HepG2 (cell line): ENCODE results near the gene RAN. TPM values are rescaled to one million over a fixed set of nuclear protein-coding genes. Genes with fewer than 3 reads are reported as not detected.

Source experiments
- ATAC-seq: fragments of 200-7000 bp; cut with Tn5 transposase; 3 replicates; pipeline ENCODE4 v1.9.1; 2020; ENCODE audit warnings: mild to moderate bottlenecking, moderate library complexity
- BruUV-seq: library from RNA; stranded (reverse); fragments of 400-500 nt; replicated peaks from 2 replicates; lab custom pipeline; 2021; lab: Mats Ljungman, UMichigan
- CTCF ChIA-PET: fragments of 300-600 bp; formaldehyde crosslinking; extraction: SDS; loops from one replicate; lab custom pipeline; 2021; ENCODE audit warnings: low total read pairs, inconsistent platforms, low intra/inter-chr PET ratio; lab: Yijun Ruan, JAX
- POLR2A ChIA-PET: fragments of 350-600 bp; sonication (Branson Sonifier 250); formaldehyde crosslinking; loops from one replicate; lab custom pipeline; 2020; ENCODE audit warnings: antibody characterized with exemption, inconsistent platforms; lab: Yijun Ruan, JAX
- DNase-seq: peaks from one replicate; pipeline ENCODE4 v3.0.0-alpha.2; 2015; ENCODE audit warnings: low spot score
- FAIRE-seq: peaks from 3 replicates; lab custom pipeline; 2011; peaks lifted over from hg19 to GRCh38; lab: Jason Lieb, UNC
- H2AFZ ChIP-seq: one replicate; pipeline ENCODE4 v1.6.1; 2011; ENCODE audit warnings: low read length, inconsistent platforms
- H3K27ac ChIP-seq: fragments of 300-600 bp; 3 replicates; pipeline ENCODE4 v1.8.0; 2011; ENCODE audit warnings: mixed run types, mild to moderate bottlenecking, mixed read lengths, low read length, inconsistent platforms; ENCODE audit not compliant: insufficient read depth; ENCODE audit errors: extremely low read length
- H3K27me3 ChIP-seq, 2 experiments: fragments of 200-600 bp in 1 of 2; 2 replicates in 1 of 2; 3 replicates in 1 of 2; pipeline versions ENCODE4 v1.6.0 to v1.8.0; 2011; ENCODE audit warnings: low read length in 2 of 2, mild to moderate bottlenecking in 2 of 2, moderate library complexity in 2 of 2, inconsistent platforms in 1 of 2; ENCODE audit not compliant: insufficient read depth in 2 of 2, control insufficient read depth in 1 of 2
- H3K36me3 ChIP-seq, 2 experiments: fragments of 200-600 bp in 1 of 2; replicated peaks in 1 of 2; 2 replicates in 1 of 2; 3 replicates in 1 of 2; pipeline versions ENCODE4 v1.5.1 to v1.8.0; 2011; ENCODE audit warnings: low read length in 2 of 2, inconsistent platforms in 1 of 2; ENCODE audit not compliant: insufficient read depth in 2 of 2, control insufficient read depth in 1 of 2
- H3K4me1 ChIP-seq: 2 replicates; pipeline ENCODE4 v1.5.1; 2012; ENCODE audit warnings: low read length, inconsistent platforms; ENCODE audit not compliant: insufficient read depth
- H3K4me2 ChIP-seq: 2 replicates; pipeline ENCODE4 v1.6.0; 2011; ENCODE audit warnings: low read depth, low read length, inconsistent platforms
- H3K4me3 ChIP-seq, 3 experiments: fragments of 200-600 bp in 1 of 3; sonication (generic), shearing (Covaris generic) in 1 of 3; replicated peaks in 1 of 3; 2 replicates each; pipeline ENCODE4 v1.5.1; 2011 to 2016; ENCODE audit warnings: low read length in 3 of 3, inconsistent platforms in 2 of 3, low read depth in 2 of 3, mild to moderate bottlenecking in 2 of 3, control low read depth in 1 of 3, mixed read lengths in 1 of 3; ENCODE audit not compliant: insufficient read depth in 1 of 3
- H3K79me2 ChIP-seq: one replicate; pipeline ENCODE4 v1.6.1; 2011; ENCODE audit warnings: low read length, inconsistent platforms; ENCODE audit not compliant: insufficient read depth
- H3K9ac ChIP-seq: 2 replicates; pipeline ENCODE4 v1.6.0; 2011; ENCODE audit warnings: mild to moderate bottlenecking, low read depth, low read length, inconsistent platforms; ENCODE audit not compliant: insufficient read depth
- H3K9me3 ChIP-seq: 2 replicates; pipeline ENCODE4 v1.5.1; 2012; ENCODE audit warnings: mild to moderate bottlenecking, low read length
- H4K20me1 ChIP-seq: 2 replicates; pipeline ENCODE4 v1.6.0; 2011; ENCODE audit warnings: inconsistent platforms, mild to moderate bottlenecking, low read length, moderate library complexity; ENCODE audit not compliant: insufficient read depth
- BORCS8-MEF2B ChIP-seq: sonication (generic); formaldehyde crosslinking; IDR thresholded peaks from 2 replicates; pipeline ENCODE4 v1.8.0; 2022; ENCODE audit warnings: mild to moderate bottlenecking, missing genetic modification reagents
- CBX2 ChIP-seq, 2 experiments: fragments of 200-600 bp in 1 of 2; sonication (generic); formaldehyde crosslinking in 1 of 2; IDR thresholded peaks; 2 replicates each; pipeline versions ENCODE4 v1.7.0 to v1.8.1; 2018 to 2022; ENCODE audit warnings: low read depth in 2 of 2, low read length in 1 of 2, mild to moderate bottlenecking in 1 of 2, missing genetic modification reagents in 1 of 2
- CSRNP2 ChIP-seq: sonication (generic); formaldehyde crosslinking; conservative IDR thresholded peaks from 2 replicates; pipeline ENCODE4 v1.8.0; 2022; ENCODE audit warnings: low read depth, missing genetic modification reagents
- GFI1 ChIP-seq: sonication (generic); formaldehyde crosslinking; IDR thresholded peaks from 2 replicates; pipeline ENCODE4 v1.5.0; 2020; ENCODE audit warnings: missing genetic modification reagents, mild to moderate bottlenecking, borderline replicate concordance
- IRF2 ChIP-seq: IDR thresholded peaks from 2 replicates; pipeline ENCODE4 v1.6.1; 2018; ENCODE audit warnings: missing genetic modification reagents, missing compliant biosample characterization
- KDM4B ChIP-seq: sonication (generic); formaldehyde crosslinking; IDR thresholded peaks from 2 replicates; pipeline ENCODE4 v1.4.0; 2020; ENCODE audit warnings: missing genetic modification reagents
- KMT2B ChIP-seq: IDR thresholded peaks from 2 replicates; pipeline ENCODE4 v1.6.1; 2016; ENCODE audit warnings: missing genetic modification reagents, missing compliant biosample characterization
- MNT ChIP-seq: fragments of 450-650 bp; IDR thresholded peaks from 2 replicates; pipeline ENCODE4 v1.6.1; 2016
- NFRKB ChIP-seq: fragments of 450-650 bp; IDR thresholded peaks from 2 replicates; pipeline ENCODE4 v1.6.1; 2017
- NR2C2 ChIP-seq: sonication (generic); formaldehyde crosslinking; IDR thresholded peaks from 2 replicates; pipeline ENCODE4 v1.4.0; 2020; ENCODE audit warnings: missing genetic modification reagents, mild to moderate bottlenecking, moderate library complexity, borderline replicate concordance
- ONECUT2 ChIP-seq: sonication (generic); formaldehyde crosslinking; IDR thresholded peaks from 2 replicates; pipeline ENCODE4 v1.4.0; 2020; ENCODE audit warnings: missing genetic modification reagents
- PBX2 ChIP-seq: IDR thresholded peaks from 2 replicates; pipeline ENCODE4 v1.6.1; 2016; ENCODE audit warnings: control low read depth
- POLR2G ChIP-seq: fragments of 200-400 bp; formaldehyde crosslinking; IDR thresholded peaks from 2 replicates; pipeline ENCODE4 v1.6.1; 2018; ENCODE audit warnings: mild to moderate bottlenecking, low read depth, low read length, moderate library complexity
- RAD21 ChIP-seq: fragments of 450-650 bp; formaldehyde crosslinking; IDR thresholded peaks from 2 replicates; pipeline ENCODE4 v1.5.0; 2020; ENCODE audit warnings: mild to moderate bottlenecking
- SALL1 ChIP-seq: sonication (generic); formaldehyde crosslinking; IDR thresholded peaks from 2 replicates; pipeline ENCODE4 v1.8.0; 2022; ENCODE audit warnings: mild to moderate bottlenecking, missing genetic modification reagents
- SIN3B ChIP-seq: fragments of 150-350 bp; IDR thresholded peaks from 2 replicates; pipeline ENCODE4 v1.6.1; 2014; ENCODE audit warnings: low read length
- TCF12 ChIP-seq, 2 experiments: fragments of 450-650 bp in 1 of 2; sonication (generic) in 1 of 2; formaldehyde crosslinking in 1 of 2; IDR thresholded peaks; 2 replicates each; pipeline versions ENCODE4 v1.6.1 to v1.8.0; 2017 to 2022; ENCODE audit warnings: antibody characterized with exemption in 1 of 2, mild to moderate bottlenecking in 1 of 2, missing genetic modification reagents in 1 of 2, moderate library complexity in 1 of 2
- TEF ChIP-seq: sonication (generic); formaldehyde crosslinking; IDR thresholded peaks from 2 replicates; pipeline ENCODE4 v1.5.0; 2020; ENCODE audit warnings: missing genetic modification reagents
- ZBTB38 ChIP-seq: sonication (generic); formaldehyde crosslinking; IDR thresholded peaks from 2 replicates; pipeline ENCODE4 v1.5.1; 2020; ENCODE audit warnings: mild to moderate bottlenecking, missing genetic modification reagents
- ZMYM3 ChIP-seq: sonication (generic); formaldehyde crosslinking; IDR thresholded peaks from 2 replicates; pipeline ENCODE4 v1.5.1; 2020; ENCODE audit warnings: mild to moderate bottlenecking, missing genetic modification reagents
- ZSCAN12 ChIP-seq: sonication (generic); formaldehyde crosslinking; IDR thresholded peaks from 2 replicates; pipeline ENCODE4 v1.9.0; 2021; ENCODE audit warnings: mild to moderate bottlenecking, missing genetic modification reagents
- WGBS: methylation state at CpG from one replicate; pipeline ENCODE4 v1.1.6; 2017; ENCODE audit warnings: low lambda C conversion rate; 5-methylcytosine and 5-hydroxymethylcytosine counted together
- in situ Hi-C: cut with HindIII; loops from 2 replicates; pipeline ENCODE4 v1.10.0; 2017; ENCODE audit warnings: low pct_unique_long_range_greater_than_20kb; ENCODE audit not compliant: extremely low pct_ligation_motif_present
- intact Hi-C: fragments of 100-400 bp; cut with micrococcal nuclease; formaldehyde crosslinking; loops from one replicate; pipeline ENCODE4 v1.10.0; 2022; ENCODE audit not compliant: unreplicated experiment
- polyA plus RNA-seq, 8 experiments: library from polyadenylated mRNA; depleted of rRNA in 3 of 8; stranded (reverse) in 7 of 8; unstranded in 1 of 8; fragments of >200 nt; fragmentation: Illumina TruSeq in 4 of 8; extraction: Trizol in 4 of 8; gene quantifications; 2 replicates each; pipeline versions ENCODE4 v1.2.1 to v1.2.3, GENCODE V29; 2011 to 2016; ENCODE audit warnings: low read depth in 4 of 8, missing spikeins in 1 of 8, mixed read lengths in 1 of 8; ENCODE audit not compliant: insufficient read depth in 1 of 8
- total RNA-seq, 5 experiments: library from RNA; depleted of rRNA; stranded (reverse); fragments of >200 nt; fragmentation: Illumina TruSeq; extraction: Trizol; gene quantifications; 2 replicates each; pipeline ENCODE4 v1.2.3, GENCODE V29; 2016; ENCODE audit warnings: low read depth in 1 of 5

The RAN gene
- total and polyA plus RNA-seq, 2 of the 13 experiments (the other 11 are each of a cell fraction or from before 2014, with no cell fraction given): 1,335 to 1,630 TPM

- no peak overlapping the region for H2AFZ ChIP-seq
- no peaks in the 10 kb centered on the region for H3K36me3 ChIP-seq
- ChIA-PET POLR2A (no interaction called here), CTCF (no interaction called here)
- H3K9ac ChIP-seq: no peak overlapping the region
- 2% methylated on average over 5 of the region's 5 CpGs for WGBS
- peaks cover 36% of the 10 kb centered on the region for H3K4me1 ChIP-seq
- no peaks in the 10 kb centered on the region for H3K9me3 ChIP-seq
- intact Hi-C loops (loop anchor here (1.0 kb wide), 1 partner anchor 13 kb away; no protein-coding TSS in a partner anchor), in situ Hi-C loops (no loop called here)
- DNase-seq: peak; percentile 74
- peak; percentile 68 for FAIRE-seq
- ATAC-seq: peak; percentile 88
- H3K4me2 ChIP-seq: no peak overlapping the region
- H4K20me1 ChIP-seq: no peaks in the 10 kb centered on the region
- H3K4me3 ChIP-seq: no peak overlapping the region
- no peak overlapping the region for H3K27ac ChIP-seq
- BruUV-seq: no TSS peak
- peaks cover 0 to 2% of the 10 kb centered on the region in 2 experiments; a peak in 2 of 5 replicates for H3K27me3 ChIP-seq
- H3K79me2 ChIP-seq: no peaks in the 10 kb centered on the region
- TF ChIP-seq RAD21 (CRISPR knock-in tag) (no peak), SIN3B (no peak), NR2C2 (CRISPR knock-in tag) (no peak), CBX2 (IDR thresholded peaks at IDR 0.05; ENCODE audit: low read depth, low read length) (no peak), CBX2 (CRISPR knock-in tag; IDR thresholded peaks at IDR 0.05; ENCODE audit: low read depth) (no peak), ZBTB38 (CRISPR knock-in tag) (no peak), KDM4B (no peak), MNT (no peak), TEF (CRISPR knock-in tag) (no peak), BORCS8-MEF2B (no peak), ONECUT2 (no peak), GFI1 (peak; percentile 67; the same call in 1 of the 2 replicates), NFRKB (no peak), ZSCAN12 (no peak), KMT2B (CRISPR knock-in tag) (no peak), TCF12 (IDR thresholded peaks at IDR 0.05) (no peak), TCF12 (CRISPR knock-in tag; IDR thresholded peaks at IDR 0.05) (no peak), PBX2 (CRISPR knock-in tag) (no peak), SALL1 (peak; percentile 75), ZMYM3 (peak; percentile 84), POLR2G (no peak), CSRNP2 (no peak), IRF2 (CRISPR knock-in tag) (0 out of 2 replicates have a peak, but pooled peaks have one; percentile 31)
These were observed 8.6 kb upstream of the RAN start for GRCh38 chr12:130863298-130863697.
